SJCRH30 (cell line): ENCODE measurements around the gene SUGCT. TPM values are rescaled to one million over a fixed set of nuclear protein-coding genes. Genes with fewer than 3 reads are reported as not detected.
A peak's percentile ranks its signal among the peaks of the same experiment; 100 is the strongest.
"Not testable (repeated sequence)": the region's sequence is repeated elsewhere in the genome, so short reads cannot be mapped to it uniquely, and the experiment has no call there.

Source experiments
- DNase-seq, 2 experiments: peaks; one replicate each; pipeline ENCODE4 v3.0.0-alpha.2; 2015 to 2020
- H3K27ac ChIP-seq: fragments of 250-450 bp; sonication (Bioruptor Pico); 2 replicates; pipeline ENCODE4 v1.5.1; 2020; ENCODE audit warnings: mild to moderate bottlenecking, moderate library complexity
- H3K27me3 ChIP-seq: fragments of 250-450 bp; sonication (Bioruptor Pico); 2 replicates; pipeline ENCODE4 v1.5.1; 2020; ENCODE audit warnings: mild to moderate bottlenecking, moderate library complexity
- H3K36me3 ChIP-seq: fragments of 250-450 bp; sonication (Bioruptor Pico); 2 replicates; pipeline ENCODE4 v1.5.1; 2020; ENCODE audit warnings: mild to moderate bottlenecking, moderate library complexity
- H3K4me1 ChIP-seq: fragments of 250-450 bp; sonication (Bioruptor Pico); 2 replicates; pipeline ENCODE4 v1.5.1; 2020; ENCODE audit warnings: mild to moderate bottlenecking, moderate library complexity
- H3K4me3 ChIP-seq: fragments of 250-450 bp; sonication (Bioruptor Pico); 2 replicates; pipeline ENCODE4 v1.5.1; 2020; ENCODE audit warnings: mild to moderate bottlenecking, moderate library complexity
- H3K9me3 ChIP-seq: fragments of 250-450 bp; sonication (Bioruptor Pico); replicated peaks from 2 replicates; pipeline ENCODE4 v1.5.1; 2020; ENCODE audit warnings: mild to moderate bottlenecking, moderate library complexity
- total RNA-seq: library from RNA; depleted of rRNA; stranded (reverse); fragments of >200 nt; shearing (Covaris generic); gene quantifications from 2 replicates; pipeline ENCODE4 v1.2.3, GENCODE V29; 2014; rRNA removed

The SUGCT gene
- 4.4 and 4.8 TPM in 2 replicates for total RNA-seq

DNA sequence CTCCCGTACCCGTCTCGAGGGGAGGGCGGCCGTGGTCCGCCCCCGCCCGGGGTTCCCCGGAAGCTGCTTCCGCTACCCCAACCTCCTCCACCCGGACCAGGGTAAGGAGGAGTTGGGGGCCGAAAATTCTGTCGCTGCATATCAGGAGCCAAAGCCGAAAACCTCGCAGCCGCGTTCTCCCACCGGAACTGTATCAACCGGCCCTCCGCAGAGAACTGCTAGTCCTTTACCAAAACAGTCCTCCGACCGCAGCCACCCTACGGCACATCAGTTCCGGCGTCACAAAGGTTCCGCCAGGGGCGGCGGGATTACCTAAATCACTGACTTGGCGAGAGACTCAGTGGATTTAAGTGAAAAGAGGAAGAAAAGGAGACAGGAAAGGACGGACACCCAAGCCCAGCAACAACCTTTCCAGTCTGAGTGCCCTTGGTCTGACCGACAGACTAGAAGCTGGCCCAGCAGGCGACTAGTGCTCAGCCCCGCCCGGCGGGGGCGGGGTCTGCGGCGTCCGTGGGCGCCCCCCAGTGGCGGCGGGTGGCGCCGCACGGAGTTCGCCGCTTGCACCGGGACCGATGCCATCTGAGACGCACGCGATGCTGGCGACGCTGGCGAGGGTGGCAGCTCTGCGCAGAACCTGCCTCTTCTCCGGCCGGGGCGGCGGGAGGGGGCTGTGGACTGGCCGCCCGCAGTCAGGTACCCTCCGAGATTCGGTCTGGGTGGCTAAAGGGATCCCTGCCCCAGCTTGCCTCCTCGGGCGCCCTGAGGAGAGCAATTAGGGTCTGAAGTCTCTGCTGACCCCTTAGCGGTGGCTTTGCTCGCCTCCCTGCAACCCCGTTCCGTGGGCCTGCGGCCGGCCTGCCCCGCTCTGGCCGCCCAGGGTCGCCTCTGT, at the start of gene SUGCT, which contains the start of gene MPLKIP:
SUGCT (plus strand) TSS at position 578 of the 889 bp plus-strand sequence.
MPLKIP (minus strand) TSS at position 195 of the 889 bp plus-strand sequence; CDS start at position 140, 55 bp downstream.
- no peaks in the 10 kb centered on the region; the same call in 1 of the 2 replicates for H3K9me3 ChIP-seq
- peak within 1 kb of the TSS; percentile 96 for H3K4me3 ChIP-seq
- peak within 1 kb of the TSS; percentile 88 for H3K27ac ChIP-seq
- peaks cover 14% of the 10 kb centered on the region; the same call in 1 of the 2 replicates for H3K36me3 ChIP-seq
- DNase-seq, result peak; percentile 87 to 94
- H3K4me1 ChIP-seq, result peaks cover 4% of the 10 kb centered on the region
- no peaks in the 10 kb centered on the region for H3K27me3 ChIP-seq

DNA sequence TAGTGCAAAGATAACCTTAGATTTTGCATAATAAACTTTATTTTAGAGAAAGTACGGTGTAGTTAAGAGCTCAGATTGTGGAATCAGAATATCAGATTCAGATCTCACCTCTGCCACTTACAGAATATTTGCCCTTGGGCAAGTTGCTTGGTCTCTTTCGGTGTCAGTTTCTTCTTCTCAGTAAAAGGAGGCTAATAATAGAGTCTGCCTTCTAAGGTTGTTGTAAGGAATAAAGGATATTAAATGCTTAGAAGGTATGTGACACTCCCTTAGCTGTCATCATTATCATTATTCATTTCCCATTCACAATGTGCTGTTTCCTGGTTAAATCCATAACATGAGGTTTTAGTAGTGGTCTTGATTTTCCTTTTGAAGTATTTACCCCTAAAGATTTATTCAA, 42.6 kb upstream of the SUGCT start:
- no peak overlapping the region for H3K4me3 ChIP-seq
- no peaks in the 10 kb centered on the region for H3K4me1 ChIP-seq
- no peaks in the 10 kb centered on the region for H3K27me3 ChIP-seq
- no peak overlapping the region for H3K27ac ChIP-seq
- H3K9me3 ChIP-seq, result no peaks in the 10 kb centered on the region
- H3K36me3 ChIP-seq, result peaks cover 75% of the 10 kb centered on the region
- DNase-seq, result no peak

DNA sequence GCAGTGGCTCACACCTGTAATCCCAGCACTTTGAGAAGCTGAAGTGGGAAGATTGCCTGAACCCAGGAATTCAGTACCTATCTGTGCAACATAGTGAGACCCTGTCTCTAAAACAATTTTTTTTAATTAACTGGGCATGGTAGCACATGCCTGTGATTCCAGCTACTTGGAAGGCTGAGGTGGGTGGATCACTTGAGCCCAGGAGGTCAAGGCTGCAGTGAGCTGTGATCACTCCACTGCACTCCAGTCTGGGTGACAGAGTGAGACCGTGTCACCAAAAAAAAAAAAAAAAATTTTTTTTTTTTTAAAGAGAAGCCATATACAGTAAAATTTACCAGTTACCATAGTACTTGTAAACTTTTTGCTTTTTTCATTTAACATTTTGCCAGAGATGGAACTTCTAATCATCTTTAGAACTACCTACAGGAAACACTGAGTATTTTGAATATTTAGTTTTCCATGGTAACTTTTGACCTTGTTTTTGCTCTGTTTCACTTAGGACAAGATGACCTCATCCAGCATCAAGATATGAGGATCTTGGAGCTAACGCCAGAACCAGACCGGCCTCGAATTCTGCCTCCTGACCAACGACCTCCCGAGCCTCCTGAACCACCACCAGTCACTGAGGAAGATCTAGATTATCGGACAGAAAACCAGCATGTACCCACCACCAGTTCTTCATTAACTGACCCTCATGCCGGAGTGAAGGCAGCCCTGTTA, 41.0 kb upstream of the SUGCT start:
- Histone ChIP-seq H3K27ac (no peak overlapping the region), H3K4me1 (no peaks in the 10 kb centered on the region), H3K36me3 (peaks cover 64% of the 10 kb centered on the region), H3K27me3 (no peaks in the 10 kb centered on the region), H3K4me3 (no peak overlapping the region), H3K9me3 (no peaks in the 10 kb centered on the region)
- no peak for DNase-seq

DNA sequence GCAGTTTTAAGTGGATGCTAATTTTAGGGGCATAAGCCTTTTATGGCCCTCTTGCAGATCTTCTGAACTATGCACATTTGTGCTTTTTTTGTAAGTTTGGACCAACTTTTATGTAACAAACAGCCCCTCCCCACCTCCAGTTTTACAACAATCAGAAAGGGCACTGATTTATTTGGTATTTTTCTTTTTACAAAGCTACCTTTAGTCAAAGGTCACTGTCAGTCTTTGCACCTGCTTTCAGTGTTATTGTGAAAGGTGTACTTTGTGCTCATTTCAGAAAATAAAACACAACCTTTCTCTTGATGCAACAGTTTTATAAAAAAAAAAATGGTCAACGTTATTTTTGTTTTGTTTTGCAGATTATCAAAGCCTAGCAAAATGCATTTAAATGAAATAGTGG, 39.6 kb upstream of the SUGCT start:
- no peak overlapping the region for H3K4me3 ChIP-seq
- H3K27ac ChIP-seq, result no peak overlapping the region
- no peaks in the 10 kb centered on the region for H3K27me3 ChIP-seq
- DNase-seq, result no peak
- no peaks in the 10 kb centered on the region for H3K4me1 ChIP-seq
- H3K9me3 ChIP-seq, result no peaks in the 10 kb centered on the region
- H3K36me3 ChIP-seq, result peaks cover 51% of the 10 kb centered on the region

DNA sequence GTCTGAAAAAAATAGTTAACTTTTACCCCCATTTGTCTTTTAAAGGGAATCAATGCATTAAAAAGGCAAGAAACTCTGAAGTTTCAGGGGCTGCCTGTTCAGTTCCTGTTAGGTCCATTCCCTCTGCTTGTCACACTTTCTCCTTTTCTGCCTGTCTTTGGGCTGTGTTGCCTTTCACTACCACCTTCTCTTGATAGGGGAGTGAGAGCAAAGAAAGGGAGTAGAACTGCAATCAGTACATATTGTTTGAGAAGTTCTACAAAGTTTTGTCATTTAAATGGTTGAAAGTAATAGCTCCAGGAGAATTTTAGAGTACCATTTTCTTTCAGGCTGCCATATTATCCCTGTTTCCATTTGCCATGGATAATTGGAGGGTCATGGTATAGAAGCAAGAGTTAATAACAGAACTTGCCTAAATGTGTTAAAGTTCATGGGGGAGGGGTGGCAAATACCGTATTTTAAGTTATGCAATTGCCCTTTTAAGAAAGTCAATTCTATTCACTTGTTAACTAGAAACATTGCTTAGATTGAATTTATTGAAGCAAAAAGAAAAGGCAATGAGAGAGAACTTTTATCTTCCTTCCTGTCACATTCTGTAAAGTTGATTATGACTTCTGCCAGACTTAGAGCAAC, 39.0 kb upstream of the SUGCT start:
- Histone ChIP-seq H3K27me3 (no peaks in the 10 kb centered on the region), H3K4me3 (no peak overlapping the region), H3K27ac (no peak overlapping the region), H3K9me3 (no peaks in the 10 kb centered on the region), H3K36me3 (peaks cover 46% of the 10 kb centered on the region), H3K4me1 (no peaks in the 10 kb centered on the region)
- no peak for DNase-seq

DNA sequence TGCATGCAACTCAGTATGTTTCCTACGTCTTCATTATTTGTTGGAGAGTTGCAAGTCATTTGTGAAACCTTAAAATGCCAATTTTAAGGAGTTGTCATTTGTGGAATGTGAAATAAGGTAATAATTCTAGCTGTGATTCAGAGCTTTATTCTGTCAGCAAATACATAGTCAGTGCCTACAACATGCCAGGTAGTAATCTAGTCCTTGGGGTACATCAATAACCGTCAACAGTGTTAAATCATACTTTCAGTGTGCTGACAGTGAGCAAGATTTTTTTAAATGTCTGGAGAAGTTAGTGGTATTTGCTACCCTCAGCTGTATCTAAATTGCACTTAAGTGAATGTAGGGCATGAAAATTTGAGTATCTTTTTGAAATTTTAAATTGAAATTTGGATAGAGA, 37.1 kb upstream of the SUGCT start:
- DNase-seq, result no peak
- H3K4me3 ChIP-seq, result no peak overlapping the region
- H3K27me3 ChIP-seq, result no peaks in the 10 kb centered on the region
- H3K36me3 ChIP-seq, result peaks cover 35% of the 10 kb centered on the region
- H3K4me1 ChIP-seq, result no peaks in the 10 kb centered on the region
- H3K27ac ChIP-seq, result no peak overlapping the region
- no peaks in the 10 kb centered on the region for H3K9me3 ChIP-seq

DNA sequence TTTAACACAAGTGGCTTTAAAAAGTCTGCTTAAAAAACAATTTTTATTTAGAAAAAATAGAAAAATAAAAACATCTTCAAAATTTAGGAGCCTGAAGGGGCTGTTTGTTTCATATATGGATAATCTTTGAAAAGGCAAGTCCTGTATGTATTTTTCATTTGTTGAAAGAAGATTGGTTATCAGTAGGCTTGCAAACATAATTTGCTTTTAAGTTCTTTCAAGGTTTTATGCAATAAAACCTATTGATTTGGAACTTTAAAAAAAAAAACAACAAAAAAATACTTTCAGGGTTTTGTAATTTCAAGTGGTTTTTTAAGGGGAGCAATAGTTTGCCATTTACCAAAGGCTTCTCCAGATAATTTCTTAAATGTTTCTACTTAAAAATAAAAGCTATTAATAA, 36.0 kb upstream of the SUGCT start:
- H3K27ac ChIP-seq, result no peak overlapping the region
- no peaks in the 10 kb centered on the region for H3K9me3 ChIP-seq
- no peaks in the 10 kb centered on the region for H3K4me1 ChIP-seq
- peaks cover 28% of the 10 kb centered on the region for H3K36me3 ChIP-seq
- no peak overlapping the region for H3K4me3 ChIP-seq
- no peak for DNase-seq
- no peaks in the 10 kb centered on the region for H3K27me3 ChIP-seq

DNA sequence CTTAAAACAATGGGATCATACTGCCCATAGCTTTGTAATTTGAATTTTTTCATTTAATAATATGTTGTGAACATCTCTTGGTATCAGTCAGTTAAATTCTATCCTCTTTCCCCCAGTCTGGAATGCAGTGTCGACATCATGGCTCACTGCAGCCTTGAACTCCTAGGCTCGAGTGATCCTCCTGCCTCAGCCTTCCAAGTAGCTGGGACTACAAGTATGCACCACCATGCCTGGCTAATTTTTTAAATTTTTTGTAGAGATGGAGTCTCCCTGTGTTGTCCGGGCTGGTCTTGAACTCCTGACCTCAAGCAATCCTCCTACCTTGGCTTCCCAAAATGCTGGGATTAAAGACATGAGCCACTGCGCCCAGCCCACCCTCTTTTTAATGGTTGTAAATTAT, 35.0 kb upstream of the SUGCT start:
- no peak overlapping the region for H3K27ac ChIP-seq
- DNase-seq, result no peak
- H3K36me3 ChIP-seq, result peaks cover 18% of the 10 kb centered on the region
- no peak overlapping the region for H3K4me3 ChIP-seq
- H3K9me3 ChIP-seq, result no peaks in the 10 kb centered on the region
- no peaks in the 10 kb centered on the region for H3K27me3 ChIP-seq
- H3K4me1 ChIP-seq, result no peaks in the 10 kb centered on the region

DNA sequence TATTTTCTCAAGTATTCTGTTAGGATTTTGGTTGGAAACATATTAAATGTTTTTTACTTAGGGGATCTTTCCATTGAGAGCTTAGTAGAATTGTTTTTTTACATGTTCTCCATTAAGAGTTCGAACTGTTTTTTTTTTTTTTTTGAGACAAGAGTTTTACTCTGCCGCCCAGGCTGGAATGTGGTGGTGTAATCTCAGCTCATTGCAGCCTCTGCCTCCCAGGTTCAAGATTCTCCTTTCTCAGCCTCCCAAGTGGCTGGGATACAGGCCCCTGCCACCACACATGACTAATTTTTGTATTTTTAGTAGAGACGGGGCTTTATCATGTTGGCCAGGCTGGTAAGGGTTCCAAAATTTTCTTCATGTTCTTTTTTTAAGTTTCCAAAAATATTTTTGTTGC, 33.6 kb upstream of the SUGCT start:
- H3K36me3 ChIP-seq, result peaks cover 7% of the 10 kb centered on the region
- H3K4me3 ChIP-seq, result no peak overlapping the region
- H3K9me3 ChIP-seq, result no peaks in the 10 kb centered on the region
- H3K4me1 ChIP-seq, result no peaks in the 10 kb centered on the region
- no peaks in the 10 kb centered on the region for H3K27me3 ChIP-seq
- DNase-seq, result no peak
- no peak overlapping the region for H3K27ac ChIP-seq

DNA sequence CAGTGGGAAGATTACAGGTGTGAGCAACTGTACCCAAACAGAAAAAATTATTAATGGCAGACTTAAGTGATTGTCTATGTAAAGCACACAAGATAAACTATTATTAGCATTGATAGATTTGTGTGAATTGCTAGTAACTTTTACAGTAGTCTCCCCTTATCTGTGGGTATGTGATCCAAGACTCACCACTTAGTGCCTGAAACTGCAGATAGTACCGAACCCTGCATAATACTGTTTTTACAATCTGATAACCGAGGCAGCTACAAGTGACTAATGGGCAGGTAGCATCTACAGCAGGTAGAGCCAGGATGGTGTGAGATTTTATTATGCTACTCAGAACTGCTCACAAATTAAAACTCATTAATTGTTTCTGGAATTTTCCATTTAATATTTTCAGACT, 31.9 kb upstream of the SUGCT start:
- Histone ChIP-seq H3K27me3 (no peaks in the 10 kb centered on the region), H3K27ac (no peak overlapping the region), H3K9me3 (no peaks in the 10 kb centered on the region), H3K36me3 (no peaks in the 10 kb centered on the region; the same call in none of the 2 replicates), H3K4me3 (no peak overlapping the region), H3K4me1 (no peaks in the 10 kb centered on the region)
- DNase-seq, result no peak

DNA sequence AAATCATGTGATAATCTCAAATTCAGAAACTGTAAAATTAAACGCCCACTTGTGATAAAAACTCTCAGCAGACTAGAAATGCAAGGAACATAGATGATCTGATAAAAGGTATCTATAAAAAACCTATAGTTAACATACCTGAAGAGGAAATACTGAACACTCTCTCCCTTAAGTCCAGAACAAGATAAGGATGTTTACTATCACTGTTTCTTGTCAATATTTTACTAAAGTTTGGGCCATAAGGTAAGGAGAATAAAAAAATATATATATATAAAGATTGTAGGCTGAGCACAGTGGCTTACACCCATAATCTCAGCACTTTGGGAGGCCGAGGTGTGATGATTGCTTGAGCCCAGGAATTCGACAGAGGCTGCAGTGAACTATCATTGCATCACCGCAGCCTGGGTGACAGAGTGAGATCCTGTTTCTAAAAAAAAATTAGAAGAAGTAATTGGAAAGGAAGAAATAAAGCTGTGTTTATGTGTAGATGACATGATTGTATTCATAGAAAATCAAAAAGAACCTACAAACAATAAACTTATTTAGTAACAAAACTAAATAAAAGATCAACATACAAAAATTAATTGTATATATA, 28.8 kb upstream of the SUGCT start:
- H3K9me3 ChIP-seq, result no peaks in the 10 kb centered on the region
- no peak overlapping the region for H3K4me3 ChIP-seq
- H3K27me3 ChIP-seq, result no peaks in the 10 kb centered on the region
- DNase-seq, result no peak
- no peak overlapping the region for H3K27ac ChIP-seq
- H3K4me1 ChIP-seq, result no peaks in the 10 kb centered on the region
- no peaks in the 10 kb centered on the region for H3K36me3 ChIP-seq

DNA sequence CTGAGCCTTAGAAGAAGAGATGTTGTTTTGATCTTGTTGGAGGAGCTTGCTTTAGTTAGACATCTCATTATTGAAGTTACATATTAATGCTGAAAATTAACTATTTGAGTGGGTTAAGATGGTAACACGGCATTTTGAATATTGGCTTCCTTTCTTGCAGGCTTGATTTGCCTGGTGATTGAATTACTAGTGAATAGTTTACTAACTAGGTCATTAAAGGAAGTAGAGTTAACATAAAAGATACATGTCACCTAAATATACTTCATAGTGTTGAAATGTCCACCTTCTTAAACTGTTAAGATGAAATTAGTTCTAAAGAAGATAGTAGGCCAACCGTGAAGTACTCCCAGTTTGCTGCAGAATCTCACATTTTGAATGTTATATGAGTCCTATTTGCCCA, 18.9 kb upstream of the SUGCT start:
- no peaks in the 10 kb centered on the region for H3K27me3 ChIP-seq
- H3K36me3 ChIP-seq, result no peaks in the 10 kb centered on the region
- H3K9me3 ChIP-seq, result no peaks in the 10 kb centered on the region
- H3K4me3 ChIP-seq, result no peak overlapping the region
- no peak overlapping the region for H3K27ac ChIP-seq
- DNase-seq, result no peak
- no peaks in the 10 kb centered on the region for H3K4me1 ChIP-seq

DNA sequence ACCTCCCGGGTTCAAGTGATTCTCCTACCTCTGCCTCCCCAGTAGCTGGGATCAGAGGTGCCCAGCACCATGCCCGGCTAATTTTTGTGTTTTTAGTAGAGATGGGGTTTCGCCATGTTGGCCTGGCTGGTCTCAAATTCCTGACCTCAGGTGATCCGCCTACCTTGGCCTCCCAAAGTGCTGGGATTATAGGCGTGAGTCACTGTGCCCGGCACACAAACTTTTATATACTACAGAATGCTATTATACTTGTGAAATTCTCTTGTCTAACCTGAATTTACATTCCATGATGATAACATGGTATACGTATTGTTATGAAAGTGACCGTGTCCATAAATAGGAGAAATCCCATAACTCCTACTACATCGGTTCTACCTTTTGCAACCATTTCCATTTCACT, 17.6 kb upstream of the SUGCT start:
- not testable (repeated sequence) for H3K36me3 ChIP-seq, H3K9me3 ChIP-seq, H3K27ac ChIP-seq, H3K27me3 ChIP-seq, H3K4me3 ChIP-seq, H3K4me1 ChIP-seq, DNase-seq

DNA sequence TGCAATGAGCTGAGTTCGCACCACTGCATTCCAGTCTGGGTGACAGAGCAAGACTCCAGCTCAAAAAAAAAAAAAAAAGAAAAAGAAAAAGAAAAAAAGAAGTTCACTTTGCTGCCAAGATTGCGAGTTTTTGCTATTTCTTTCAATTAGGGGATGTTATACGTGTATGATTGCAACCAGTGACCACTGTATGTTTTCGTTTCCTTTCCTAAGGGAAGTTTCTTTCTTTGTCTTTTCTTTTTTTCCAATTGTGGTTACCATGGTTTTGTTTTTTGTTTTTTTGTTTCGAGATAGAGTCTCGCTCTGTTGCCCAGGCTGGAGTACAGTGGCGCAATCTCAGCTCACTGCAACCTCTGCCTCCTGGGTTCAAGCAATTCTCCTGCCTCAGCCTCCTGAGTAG, 16.6 kb upstream of the SUGCT start:
- H3K9me3 ChIP-seq, H3K27ac ChIP-seq, H3K4me3 ChIP-seq, H3K4me1 ChIP-seq, DNase-seq, H3K27me3 ChIP-seq, H3K36me3 ChIP-seq: not testable (repeated sequence)

DNA sequence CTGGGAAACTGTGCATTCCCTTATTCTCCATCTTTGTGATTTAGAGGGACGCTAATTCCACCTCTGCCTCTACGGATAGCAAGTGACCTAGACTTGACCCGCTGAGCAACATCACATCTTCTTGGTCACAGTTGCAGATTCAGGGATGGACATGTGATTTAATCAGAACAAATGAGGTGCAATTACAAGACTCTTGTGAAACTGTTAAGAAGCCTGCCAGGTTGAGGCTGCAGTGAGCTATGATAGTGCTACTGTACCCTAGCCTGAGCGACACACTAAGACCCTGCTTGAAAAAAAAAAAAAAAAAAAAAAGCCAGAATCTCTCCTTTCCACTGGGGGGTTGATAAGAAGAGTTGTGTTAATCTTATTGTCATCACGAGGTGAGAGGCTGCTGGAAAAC, 14.8 kb upstream of the SUGCT start:
- Histone ChIP-seq H3K4me1 (no peaks in the 10 kb centered on the region), H3K27ac (no peak overlapping the region), H3K36me3 (peaks cover 3% of the 10 kb centered on the region; the same call in 1 of the 2 replicates), H3K4me3 (no peak overlapping the region), H3K9me3 (no peaks in the 10 kb centered on the region), H3K27me3 (no peaks in the 10 kb centered on the region)
- no peak for DNase-seq
